ENCODE measurements around the gene TUBAL3. TPM values are rescaled to one million over a fixed set of nuclear protein-coding genes. Genes with fewer than 3 reads are reported as not detected.

TUBAL3 gene
- total RNA-seq, 1 experiment from 2014 or later, result 0.98 TPM

DNA sequence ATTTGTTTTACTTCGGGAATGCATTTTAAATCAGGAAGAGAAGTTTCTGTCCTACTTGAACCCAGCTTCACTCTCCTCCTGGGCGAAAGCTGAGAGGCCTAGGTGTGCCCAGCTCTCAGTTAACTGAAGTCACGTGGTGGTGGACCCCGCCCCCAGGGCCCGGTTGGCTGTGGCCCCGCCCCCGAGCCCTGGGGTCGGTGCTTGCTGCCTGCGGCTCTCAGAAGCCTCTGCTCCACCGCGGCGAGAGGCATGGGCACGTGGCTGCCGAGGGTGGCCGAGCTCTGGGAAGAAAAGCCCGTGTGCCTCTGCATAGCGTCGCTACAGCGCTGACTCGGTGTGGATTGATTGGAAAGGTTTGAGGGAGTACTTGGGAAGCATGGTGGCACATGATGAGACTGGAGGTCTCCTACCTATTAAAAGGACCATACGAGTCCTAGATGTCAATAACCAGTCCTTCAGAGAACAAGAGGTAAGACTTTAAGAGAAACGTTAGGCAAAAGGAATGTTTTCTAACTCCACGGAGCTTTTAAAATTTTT is 41.8 kb upstream of the TUBAL3 start:
- H3K4me2 ChIP-seq (ENCODE audit: low read length), result peak overlapping the region; percentile 75
- ChIA-PET RAD21 (ENCODE audit: low non-redundant PET in 1 of 2, low total read pairs in 2 of 2, uncharacterized antibody in 2 of 2, unreplicated experiment in 2 of 2) (interaction anchor here in 1 of 2 experiments (1.0 kb wide), 1 partner anchor 177 kb away, joined by 4 read pairs; no protein-coding TSS in a partner anchor), CTCF (interaction anchor here (1.2 to 6.7 kb wide), 3 partner anchors 13 to 183 kb away, joined by 6 to 59 read pairs (median 10); no protein-coding TSS in a partner anchor), POLR2A (interaction anchor here (0.6 to 2.1 kb wide), 5 partner anchors 10 to 184 kb away, joined by 3 to 12 read pairs (median 3); no protein-coding TSS in a partner anchor)
- no peaks in the 10 kb centered on the region for H3K9me3 ChIP-seq (ENCODE audit: control insufficient read depth in 1 of 2, insufficient read depth in 1 of 2, low read depth in 1 of 2, low read length in 2 of 2)
- peak overlapping the region; percentile 15; the same call in 1 of the 2 replicates for H3K27ac ChIP-seq (ENCODE audit: low read depth, low read length)
- H3K36me3 ChIP-seq (ENCODE audit: control insufficient read depth in 1 of 2, insufficient read depth in 2 of 2, low read length in 2 of 2), result no peaks in the 10 kb centered on the region
- H3K79me2 ChIP-seq (ENCODE audit: insufficient read depth, low read length), result peaks cover 89% of the 10 kb centered on the region
- H3K9ac ChIP-seq (ENCODE audit: low read length), result peak overlapping the region; percentile 50
- H2AFZ ChIP-seq (ENCODE audit: low read depth, low read length, poor library complexity, severe bottlenecking), result no peak overlapping the region
- no peaks in the 10 kb centered on the region; the same call in 1 of the 2 replicates for H4K20me1 ChIP-seq (ENCODE audit: insufficient read depth)
- peaks cover 10 to 29% of the 10 kb centered on the region in 2 experiments for H3K4me1 ChIP-seq (ENCODE audit: control insufficient read depth in 1 of 2, insufficient read depth in 2 of 2, low read length in 2 of 2)
- H3K4me3 ChIP-seq (replicated peaks in 1 of 2; ENCODE audit: low read depth in 1 of 2, low read length in 2 of 2), result peak overlapping the region; percentile 37 to 52
- TF ChIP-seq EZH2 (IDR thresholded peaks at IDR 0.05) (no peak), POLR2AphosphoS5 (IDR thresholded peaks at IDR 0.05; ENCODE audit: low read depth, low read length) (peak; percentile 88), EZH2phosphoT487 (IDR thresholded peaks at IDR 0.05; ENCODE audit: borderline replicate concordance) (no peak), RAD21 (IDR thresholded peaks at IDR 0.05; ENCODE audit: low read depth) (peak; percentile 30; the same call in 1 of the 2 replicates), SRF (IDR thresholded peaks at IDR 0.05; ENCODE audit: low read depth) (no peak)
- TF ChIP-seq, protein P1, sequence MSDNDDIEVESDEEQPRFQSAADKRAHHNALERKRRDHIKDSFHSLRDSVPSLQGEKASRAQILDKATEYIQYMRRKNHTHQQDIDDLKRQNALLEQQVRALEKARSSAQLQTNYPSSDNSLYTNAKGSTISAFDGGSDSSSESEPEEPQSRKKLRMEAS (IDR thresholded peaks at IDR 0.05), result peak; percentile 84
- BruUV-seq (replicated peaks), result no TSS peak
- DNase-seq (ENCODE audit: low read depth, low spot score), result peak; percentile 52
- H3K9me2 ChIP-seq (ENCODE audit: insufficient read depth), result no peaks in the 10 kb centered on the region
- no peaks in the 10 kb centered on the region for H3K27me3 ChIP-seq (ENCODE audit: insufficient read depth, low read length)
- intact Hi-C loops (cut with micrococcal nuclease), result loop anchor here (5.0 kb wide), 1 partner anchor 101 kb away; no protein-coding TSS in a partner anchor
- ATAC-seq, result peak; percentile 99

DNA sequence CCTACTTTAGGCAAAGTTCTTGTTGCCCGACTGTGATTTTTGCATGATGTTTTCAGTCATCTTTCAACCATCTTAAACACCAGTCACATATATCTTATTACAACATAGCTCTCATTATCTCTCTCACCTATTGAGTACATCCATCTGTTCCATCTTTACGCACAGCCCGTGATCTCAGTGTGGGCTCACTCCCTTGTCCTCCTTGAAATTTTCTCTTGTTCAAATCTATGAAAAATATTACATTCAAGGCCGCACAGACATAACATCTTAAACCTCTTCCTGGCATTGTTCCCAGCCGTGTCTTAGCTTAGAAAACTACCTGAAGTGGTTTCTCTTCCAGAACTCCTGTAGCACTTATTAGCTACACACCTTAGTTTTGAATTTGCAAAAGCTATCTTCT is 40.4 kb upstream of the TUBAL3 start:
- no TSS peak for BruUV-seq (replicated peaks)
- Histone ChIP-seq H3K9ac (ENCODE audit: low read length) (no peak overlapping the region), H4K20me1 (ENCODE audit: insufficient read depth) (no peaks in the 10 kb centered on the region; the same call in 1 of the 2 replicates), H3K4me3 (replicated peaks in 1 of 2; ENCODE audit: low read depth in 1 of 2, low read length in 2 of 2) (no peak overlapping the region), H3K9me2 (ENCODE audit: insufficient read depth) (no peaks in the 10 kb centered on the region), H3K27me3 (ENCODE audit: insufficient read depth, low read length) (no peaks in the 10 kb centered on the region), H3K9me3 (ENCODE audit: control insufficient read depth in 1 of 2, insufficient read depth in 1 of 2, low read depth in 1 of 2, low read length in 2 of 2) (no peaks in the 10 kb centered on the region), H3K4me1 (ENCODE audit: control insufficient read depth in 1 of 2, insufficient read depth in 2 of 2, low read length in 2 of 2) (peaks cover 10 to 29% of the 10 kb centered on the region in 2 experiments), H3K79me2 (ENCODE audit: insufficient read depth, low read length) (peaks cover 79% of the 10 kb centered on the region), H3K27ac (ENCODE audit: low read depth, low read length) (no peak overlapping the region), H3K36me3 (ENCODE audit: control insufficient read depth in 1 of 2, insufficient read depth in 2 of 2, low read length in 2 of 2) (no peaks in the 10 kb centered on the region), H3K4me2 (ENCODE audit: low read length) (no peak overlapping the region), H2AFZ (ENCODE audit: low read depth, low read length, poor library complexity, severe bottlenecking) (no peak overlapping the region)
- ChIA-PET CTCF (interaction anchor here (0.7 to 6.7 kb wide), 3 partner anchors 11 to 178 kb away, joined by 3 to 59 read pairs (median 3); no protein-coding TSS in a partner anchor), RAD21 (ENCODE audit: low non-redundant PET in 1 of 2, low total read pairs in 2 of 2, uncharacterized antibody in 2 of 2, unreplicated experiment in 2 of 2) (interaction anchor here (1.0 to 1.4 kb wide), 2 partner anchors 178 kb away, joined by 3 to 6 read pairs; no protein-coding TSS in a partner anchor), POLR2A (no interaction called here)
- no peak for DNase-seq (ENCODE audit: low read depth, low spot score)
- TF ChIP-seq ATF3 (IDR thresholded peaks at IDR 0.05) (no peak), EZH2 (IDR thresholded peaks at IDR 0.05) (no peak), ELF1 (IDR thresholded peaks at IDR 0.05; ENCODE audit: borderline replicate concordance, low read depth) (no peak), EGR1 (IDR thresholded peaks at IDR 0.05; ENCODE audit: low read depth) (no peak), SP1 (IDR thresholded peaks at IDR 0.05; ENCODE audit: low read depth) (no peak), ZNF274 (IDR thresholded peaks at IDR 0.05; ENCODE audit: low read depth, low read length) (no peak), YY1 (IDR thresholded peaks at IDR 0.05; ENCODE audit: extremely low read depth, insufficient replicate concordance, low read depth, low read length) (no peak)
- TF ChIP-seq, protein P1 (IDR thresholded peaks at IDR 0.05), result no peak
- ATAC-seq, result no peak
- intact Hi-C loops (cut with micrococcal nuclease), result loop anchor here (5.0 kb wide), 1 partner anchor 102 kb away; no protein-coding TSS in a partner anchor

Measured in HCT116 (cell line).